Right atrium auricular region (tissue), 2 donors: ENCODE measurements around the gene PPP2R2C. TPM values are rescaled to one million over a fixed set of nuclear protein-coding genes. Genes with fewer than 3 reads are reported as not detected.
A peak's percentile ranks its signal among the peaks of the same experiment; 100 is the strongest.

Experiments used
- DNase-seq: peaks from one replicate; pipeline ENCODE4 v3.0.0-alpha.2; 2019; ENCODE audit warnings: low spot score
- H3K27ac ChIP-seq, 2 donors: fragments of 200-600 bp; sonication (generic); 1 replicate in 1 of 2; 2 replicates in 1 of 2; pipeline ENCODE4 v1.5.1; 2016 to 2019
- H3K27me3 ChIP-seq, 2 donors: fragments of 200-600 bp; sonication (generic); one replicate each; pipeline versions ENCODE4 v1.5.1 to v1.6.0; 2017 to 2019
- H3K36me3 ChIP-seq: fragments of 200-600 bp; sonication (generic); one replicate; pipeline ENCODE4 v1.5.1; 2016
- H3K4me1 ChIP-seq, 2 donors: fragments of 200-600 bp; sonication (generic); one replicate each; pipeline versions ENCODE4 v1.5.1 to v1.6.0; 2017 to 2019
- H3K4me3 ChIP-seq, 2 donors: fragments of 200-600 bp; sonication (generic); 1 replicate in 1 of 2; 2 replicates in 1 of 2; pipeline ENCODE4 v1.5.1; 2017 to 2019; ENCODE audit warnings: mild to moderate bottlenecking in 1 of 2, moderate library complexity in 1 of 2
- H3K9me3 ChIP-seq, 2 donors: fragments of 200-600 bp; sonication (generic); one replicate each; pipeline ENCODE4 v1.5.1; 2019
- CTCF ChIP-seq, 2 donors: fragments of 200-600 bp; sonication (generic); IDR thresholded peaks; one replicate each; pipeline ENCODE4 v1.5.1; 2019; ENCODE audit warnings: antibody characterized with exemption in 2 of 2
- total RNA-seq, 2 donors: library from RNA; depleted of rRNA; stranded (reverse); fragments of >200 nt; gene quantifications; one replicate each; pipeline ENCODE4 v1.1.0, GENCODE V29; 2016

PPP2R2C gene
- total RNA-seq, 2 donors from 2014 or later, result 4.6 to 5.7 TPM

GRCh38 chr4:6474705-6475457 is 2.5 kb upstream of the PPP2R2C start:
- Histone ChIP-seq H3K4me1 (peaks cover 0 to 19% of the 10 kb centered on the region in 2 donors), H3K27me3 (peaks cover 0 to 4% of the 10 kb centered on the region in 2 donors), H3K4me3 (no peak overlapping the region), H3K27ac (no peak overlapping the region), H3K9me3 (no peaks in the 10 kb centered on the region), H3K36me3 (no peaks in the 10 kb centered on the region)
- peak; percentile 2 for DNase-seq
- no peak for TF ChIP-seq CTCF (IDR thresholded peaks at IDR 0.05)

- Histone ChIP-seq H3K4me3 (no peak overlapping the region), H3K27me3 (peaks cover 0 to 4% of the 10 kb centered on the region in 2 donors), H3K9me3 (no peaks in the 10 kb centered on the region), H3K36me3 (no peaks in the 10 kb centered on the region), H3K27ac (no peak overlapping the region), H3K4me1 (peaks cover 0 to 19% of the 10 kb centered on the region in 2 donors)
- peak in 1 of 2 donors; percentile 12 for TF ChIP-seq CTCF (IDR thresholded peaks at IDR 0.05)
- DNase-seq, result peak; percentile 53
These were observed 1.7 kb upstream of the PPP2R2C start for GRCh38 chr4:6474053-6474568.

GRCh38 chr4:6473264-6474052 is 1.0 kb upstream of the PPP2R2C start:
- Histone ChIP-seq H3K36me3 (no peaks in the 10 kb centered on the region), H3K27me3 (peaks cover 0 to 4% of the 10 kb centered on the region in 2 donors), H3K4me3 (no peak overlapping the region), H3K4me1 (peaks cover 0 to 19% of the 10 kb centered on the region in 2 donors), H3K9me3 (no peaks in the 10 kb centered on the region), H3K27ac (no peak overlapping the region)
- no peak for TF ChIP-seq CTCF (IDR thresholded peaks at IDR 0.05)
- peak; percentile 50 for DNase-seq

GRCh38 chr4:6472008-6472386 is 417 bp downstream of the PPP2R2C start:
- no peak overlapping the region for H3K27ac ChIP-seq
- no peaks in the 10 kb centered on the region for H3K36me3 ChIP-seq
- H3K4me3 ChIP-seq, result peak overlapping the region in 1 of 2 donors; percentile 30
- peaks cover 0 to 19% of the 10 kb centered on the region in 2 donors for H3K4me1 ChIP-seq
- peak; percentile 34 for DNase-seq
- TF ChIP-seq CTCF (IDR thresholded peaks at IDR 0.05), result no peak
- peaks cover 0 to 4% of the 10 kb centered on the region in 2 donors for H3K27me3 ChIP-seq
- no peaks in the 10 kb centered on the region for H3K9me3 ChIP-seq

GRCh38 chr4:6471307-6472007 is 957 bp downstream of the PPP2R2C start:
- Histone ChIP-seq H3K27me3 (peaks cover 0 to 4% of the 10 kb centered on the region in 2 donors), H3K4me3 (peak overlapping the region; percentile 35 to 54), H3K27ac (no peak overlapping the region), H3K9me3 (no peaks in the 10 kb centered on the region), H3K36me3 (no peaks in the 10 kb centered on the region), H3K4me1 (peaks cover 0 to 19% of the 10 kb centered on the region in 2 donors)
- no peak for DNase-seq
- no peak for TF ChIP-seq CTCF (IDR thresholded peaks at IDR 0.05)
